Activated naive CD4-positive, alpha-beta T cell treated with anti-CD3 and anti-CD28 coated beads, Interleukin-2, amount 50 U/mL, for 16 hours (primary cell): ENCODE data around the gene CTNNA3.

Experiments used
- DNase-seq: peaks from one replicate; pipeline ENCODE4 v3.0.0-alpha.2; 2020

CTNNA3 gene

GRCh38 chr10:67664942-67665341, 31.1 kb downstream of the CTNNA3 start:
- no peak for DNase-seq

DNA sequence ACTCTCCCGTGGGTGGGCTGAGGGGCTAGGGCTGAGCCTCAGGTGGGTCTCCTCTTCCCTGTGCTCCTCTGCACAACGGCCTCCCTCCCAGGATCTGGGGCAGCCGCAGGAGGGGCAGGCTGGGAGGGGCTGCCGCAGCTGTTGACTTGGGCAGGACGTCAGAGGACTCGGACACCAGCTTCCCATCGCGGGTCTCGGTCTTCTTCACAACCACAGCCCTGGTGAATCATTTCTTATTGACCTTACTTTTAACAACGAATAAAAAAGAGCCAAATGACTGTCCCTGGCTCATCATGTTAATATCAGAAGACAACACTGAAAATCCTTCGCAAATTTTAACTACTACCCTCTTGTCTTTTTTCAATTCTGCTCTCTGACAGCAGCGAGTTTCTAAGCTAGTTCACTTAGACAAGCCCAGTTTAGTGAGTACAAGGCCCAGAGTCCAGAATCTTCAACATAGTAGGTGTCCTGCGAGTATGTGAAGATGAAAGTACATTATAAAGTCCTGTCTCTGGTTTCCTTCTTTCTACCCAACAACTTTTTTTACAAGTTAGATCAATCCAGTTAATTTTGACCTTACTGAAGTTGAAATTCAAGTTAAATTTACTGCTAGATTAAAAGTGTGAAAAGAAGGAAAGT, 32.4 kb downstream of the CTNNA3 start:
- DNase-seq, result no peak

- no peak for DNase-seq
These were observed 33.6 kb downstream of the CTNNA3 start for GRCh38 chr10:67662415-67662814.

GRCh38 chr10:67659497-67659896, 36.5 kb downstream of the CTNNA3 start:
- no peak for DNase-seq

GRCh38 chr10:67657775-67658174, 38.2 kb downstream of the CTNNA3 start:
- no peak for DNase-seq

DNA sequence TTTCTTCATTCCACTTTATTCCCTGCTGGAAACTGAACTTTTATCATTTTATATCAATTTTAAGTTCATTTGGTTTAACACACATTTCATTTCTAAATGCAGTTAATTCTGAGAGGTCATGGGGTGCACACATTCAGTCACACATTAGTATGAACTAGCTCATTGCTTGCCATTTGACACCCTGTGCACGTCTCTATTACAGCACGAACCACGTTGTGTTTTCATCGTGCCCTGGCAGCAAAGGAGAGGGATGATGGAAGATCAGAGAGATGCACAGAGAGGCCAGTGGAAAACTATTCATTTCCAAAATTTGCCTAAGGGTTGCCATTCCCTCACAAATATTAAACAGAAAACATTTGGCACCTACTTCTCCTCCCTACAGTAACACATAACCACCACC, 45.4 kb downstream of the CTNNA3 start:
- DNase-seq, result no peak

GRCh38 chr10:67648613-67649229, 47.3 kb downstream of the CTNNA3 start:
- no peak for DNase-seq

DNA sequence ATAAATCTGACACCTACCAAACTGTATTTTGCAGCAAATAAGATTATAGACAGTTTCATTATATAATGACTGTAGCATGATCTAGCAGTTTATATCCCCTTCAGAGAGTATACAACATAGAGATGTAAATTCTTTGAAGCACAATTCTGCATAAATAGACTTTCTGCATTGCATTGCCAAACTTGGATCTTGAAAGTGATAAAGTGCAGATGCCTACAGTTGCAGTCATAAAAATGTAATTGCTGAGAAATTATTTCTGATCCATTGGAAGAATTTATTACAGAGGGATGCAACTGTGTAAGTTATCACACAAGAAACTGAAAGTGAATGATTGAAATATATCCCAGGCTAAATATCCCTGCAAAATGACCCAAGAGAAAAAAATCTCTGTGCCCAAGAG, 65.1 kb downstream of the CTNNA3 start:
- DNase-seq, result no peak

DNA sequence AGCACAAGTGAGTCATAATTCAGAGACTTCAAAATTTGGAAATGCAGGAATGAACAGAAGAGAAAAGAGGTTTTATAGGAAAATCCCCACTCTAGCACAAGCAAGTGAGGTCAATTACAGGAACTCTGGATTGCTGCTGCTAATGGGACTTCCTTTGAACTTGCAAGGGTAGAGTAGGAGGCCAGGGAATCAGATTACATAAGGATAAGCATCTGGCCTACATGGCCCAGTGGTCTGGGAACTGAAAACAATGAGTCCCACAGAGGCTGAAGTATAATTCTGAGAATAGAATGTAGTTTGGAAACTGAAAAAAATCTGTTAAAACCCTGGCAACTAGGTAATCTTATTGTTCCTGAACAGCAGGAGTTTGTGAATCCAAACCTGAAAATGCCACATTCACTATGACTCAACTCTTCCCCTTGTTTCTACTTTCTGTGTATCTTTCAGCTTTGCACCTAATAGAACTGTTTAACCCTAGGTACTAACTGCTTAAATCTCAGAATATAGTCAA, 66.5 kb downstream of the CTNNA3 start:
- DNase-seq, result no peak

DNA sequence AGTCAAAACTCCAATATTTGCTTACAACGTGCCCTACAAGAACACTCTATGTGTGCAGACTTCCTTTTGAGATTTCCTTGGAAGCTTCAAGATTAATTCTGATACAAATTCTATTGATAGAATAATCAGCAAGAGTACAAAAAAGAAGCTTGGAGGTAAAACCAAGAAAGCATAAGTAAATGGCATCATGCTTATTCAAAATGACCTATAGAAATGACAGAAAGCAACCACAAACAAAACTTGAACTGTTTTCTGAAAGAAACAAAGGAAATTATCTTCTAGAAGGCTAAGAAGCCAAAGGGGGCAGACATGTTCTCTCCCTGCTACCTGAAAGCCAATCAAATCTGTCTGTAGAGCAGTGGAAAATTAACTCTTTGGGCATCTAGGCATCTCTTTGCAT, 73.0 kb downstream of the CTNNA3 start:
- no peak for DNase-seq

GRCh38 chr10:67622511-67622910, 73.5 kb downstream of the CTNNA3 start:
- DNase-seq, result no peak

DNA sequence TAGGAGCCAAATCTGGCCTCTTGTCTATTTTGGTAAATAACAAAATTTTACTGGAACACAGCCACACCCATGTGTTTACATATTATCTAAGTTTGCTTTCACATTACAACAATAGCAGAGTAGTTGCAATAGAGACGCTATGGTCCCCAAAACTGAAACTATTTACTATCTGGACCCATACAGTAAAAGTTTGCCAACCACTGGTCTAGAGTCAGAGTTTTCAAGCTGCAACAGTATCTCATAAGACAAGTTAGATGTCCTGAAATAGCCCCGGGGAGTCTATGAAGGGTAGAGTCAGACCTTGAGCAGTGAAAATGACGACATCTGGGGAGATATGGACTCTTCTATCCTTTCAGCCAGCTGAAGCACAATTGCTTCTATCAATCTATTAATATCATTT, 74.2 kb downstream of the CTNNA3 start:
- no peak for DNase-seq

DNA sequence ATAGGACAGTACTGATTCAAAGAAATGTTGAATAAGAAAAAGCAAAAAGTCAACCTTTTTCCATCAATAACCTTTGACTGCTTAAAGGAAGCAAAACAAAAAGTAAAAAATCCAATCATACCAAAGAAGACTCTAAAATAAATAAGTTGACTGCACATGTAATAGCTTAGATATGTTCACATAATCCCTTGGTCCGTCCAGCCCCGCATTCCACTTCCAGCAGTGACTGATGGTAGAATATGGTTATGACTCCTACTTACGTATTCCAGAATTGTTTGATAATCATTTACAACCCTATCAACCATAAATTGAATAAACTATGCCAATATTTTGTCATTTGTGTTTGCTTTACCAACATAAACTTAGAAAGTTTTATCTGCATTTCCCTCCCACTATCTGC, 77.9 kb downstream of the CTNNA3 start:
- DNase-seq, result no peak

- DNase-seq, result peak; percentile 34
These were observed 83.1 kb downstream of the CTNNA3 start for GRCh38 chr10:67612577-67613537.

DNA sequence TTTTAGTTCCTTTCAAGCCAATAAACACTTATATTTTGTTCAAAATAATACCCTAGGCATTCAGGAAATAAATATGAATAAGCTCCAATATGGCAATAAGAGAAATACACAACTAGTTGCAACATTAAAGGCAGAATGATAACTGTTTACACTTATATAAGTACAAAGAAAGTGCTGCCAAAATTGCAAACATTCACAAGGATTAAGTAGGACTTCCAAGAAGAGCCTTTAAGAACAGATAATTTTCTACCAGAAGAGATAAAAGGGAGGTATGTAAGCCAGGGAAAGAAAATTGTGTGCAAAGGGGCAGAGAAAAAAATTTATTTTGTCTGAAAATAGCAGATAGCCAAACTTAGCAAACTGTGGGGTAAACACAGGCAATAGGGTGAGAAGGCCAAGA, 83.8 kb downstream of the CTNNA3 start:
- DNase-seq, result no peak

- no peak for DNase-seq
These were observed 85.8 kb downstream of the CTNNA3 start for GRCh38 chr10:67609996-67610793.

- DNase-seq, result no peak
These were observed 88.0 kb downstream of the CTNNA3 start for GRCh38 chr10:67608001-67608400.

DNA sequence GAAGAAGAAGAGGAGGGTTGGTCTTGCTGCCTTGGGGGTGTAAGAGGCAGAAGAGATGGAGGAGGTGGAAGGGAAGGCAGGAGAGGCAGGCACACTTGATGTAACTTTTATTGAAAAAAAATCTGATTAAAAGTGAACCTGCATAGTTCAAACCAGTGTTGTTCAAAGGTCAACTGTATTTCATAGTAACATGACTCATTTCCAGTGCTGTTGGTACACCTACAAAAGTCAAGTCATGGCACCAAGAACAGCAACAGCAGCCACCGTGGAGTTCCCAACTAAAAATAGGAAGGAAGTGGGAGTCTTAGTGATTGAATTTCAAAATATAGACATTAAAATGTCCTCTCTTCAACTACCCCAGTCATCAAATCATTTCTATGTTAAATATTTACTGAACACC, 88.5 kb downstream of the CTNNA3 start:
- no peak for DNase-seq

- DNase-seq, result no peak
These were observed 89.4 kb downstream of the CTNNA3 start for GRCh38 chr10:67606572-67606971.

DNA sequence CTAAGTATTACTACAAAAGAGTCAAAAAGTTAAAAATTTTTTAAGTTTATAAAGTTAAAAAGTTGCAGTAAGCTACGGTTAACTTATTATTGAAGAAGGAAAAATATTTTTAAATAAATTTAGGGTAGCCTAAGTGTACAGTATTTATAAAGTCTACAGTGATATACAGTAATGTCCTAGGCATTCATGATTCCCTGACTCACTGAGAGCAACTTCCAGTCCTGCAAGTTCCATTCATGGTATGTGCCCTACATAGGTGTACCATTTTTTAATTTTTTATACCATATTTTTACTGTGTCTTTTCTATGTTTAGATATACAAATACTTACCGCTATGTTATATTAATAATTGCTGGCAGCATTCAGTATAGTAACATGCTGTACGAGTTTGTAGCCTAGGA, 92.3 kb downstream of the CTNNA3 start:
- no peak for DNase-seq

GRCh38 chr10:67603086-67603485, 92.9 kb downstream of the CTNNA3 start:
- no peak for DNase-seq

DNA sequence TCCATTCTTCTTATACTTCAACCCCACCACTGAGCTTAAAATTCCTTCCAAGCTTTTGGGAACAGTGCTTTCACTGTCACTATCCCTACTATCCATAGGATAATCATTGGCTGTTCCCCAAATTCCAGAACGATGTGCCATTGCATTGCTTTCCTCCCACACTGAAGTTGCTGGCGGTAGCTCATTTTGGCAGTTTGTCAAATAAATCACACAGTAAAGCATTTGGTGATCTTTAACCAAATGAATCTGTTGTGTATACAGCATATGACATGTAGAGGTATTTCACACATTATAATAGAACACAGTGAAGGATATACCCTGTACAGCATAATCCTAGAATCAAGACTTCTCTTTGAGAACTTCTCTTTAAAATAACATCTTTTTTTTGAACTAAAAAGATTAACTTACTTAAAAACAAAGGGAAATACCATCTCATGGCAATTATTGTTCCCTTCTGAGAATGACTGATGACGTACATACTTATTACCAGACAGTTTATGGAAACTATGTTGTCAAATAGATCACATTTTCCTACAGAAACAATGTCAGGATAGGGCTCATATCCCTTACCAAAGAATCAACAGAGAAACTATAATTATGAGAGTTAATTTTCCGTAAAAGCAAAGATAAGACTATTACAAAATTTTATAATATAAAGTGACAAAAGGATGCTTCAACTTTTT, 93.6 kb downstream of the CTNNA3 start:
- DNase-seq, result no peak
